UCSD-AML1 (cell line): ENCODE results near the gene GRPEL1.

ENCODE experiments used
- DNase-seq: peaks from one replicate; lab custom pipeline; 2025; ENCODE audit not compliant: unreplicated experiment; lab: John Stamatoyannopoulos, UW

Gene GRPEL1

DNA sequence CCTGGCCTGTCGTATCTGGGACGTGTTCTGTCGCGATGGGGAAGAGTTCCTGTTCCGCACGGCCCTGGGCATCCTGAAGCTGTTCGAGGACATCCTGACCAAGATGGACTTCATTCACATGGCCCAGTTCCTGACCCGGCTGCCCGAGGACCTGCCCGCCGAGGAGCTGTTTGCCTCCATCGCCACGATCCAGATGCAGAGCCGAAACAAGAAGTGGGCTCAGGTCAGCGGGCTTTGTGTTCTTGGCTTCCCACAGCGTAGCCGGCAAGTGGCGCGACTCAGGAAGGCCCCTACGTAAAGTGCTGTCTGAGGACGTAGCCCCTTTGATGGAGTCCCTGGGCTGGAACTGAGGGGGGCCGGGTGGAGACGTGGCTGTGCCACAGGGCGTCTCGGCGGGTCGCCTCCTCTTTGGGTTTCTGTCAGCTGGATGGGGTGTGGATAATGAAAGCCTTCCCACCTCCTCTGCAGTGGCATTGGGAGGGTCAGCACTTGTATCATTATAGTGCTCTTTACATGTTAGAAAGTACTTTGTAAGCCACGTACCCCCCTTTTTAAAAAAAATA lies 42.7 kb downstream of the GRPEL1 start:
- no peak for DNase-seq

GRCh38 chr4:7024336-7024890 lies 43.5 kb downstream of the GRPEL1 start:
- DNase-seq, result no peak

- DNase-seq, result no peak
Measured at GRCh38 chr4:7023901-7024300, 44.0 kb downstream of the GRPEL1 start.

GRCh38 chr4:7023486-7023885 lies 44.4 kb downstream of the GRPEL1 start:
- no peak for DNase-seq

- no peak for DNase-seq
Measured at GRCh38 chr4:7021930-7022664, 45.8 kb downstream of the GRPEL1 start.

- DNase-seq, result no peak
Measured at GRCh38 chr4:7021355-7021754, 46.5 kb downstream of the GRPEL1 start.

GRCh38 chr4:7020856-7021255 lies 47.0 kb downstream of the GRPEL1 start:
- no peak for DNase-seq

DNA sequence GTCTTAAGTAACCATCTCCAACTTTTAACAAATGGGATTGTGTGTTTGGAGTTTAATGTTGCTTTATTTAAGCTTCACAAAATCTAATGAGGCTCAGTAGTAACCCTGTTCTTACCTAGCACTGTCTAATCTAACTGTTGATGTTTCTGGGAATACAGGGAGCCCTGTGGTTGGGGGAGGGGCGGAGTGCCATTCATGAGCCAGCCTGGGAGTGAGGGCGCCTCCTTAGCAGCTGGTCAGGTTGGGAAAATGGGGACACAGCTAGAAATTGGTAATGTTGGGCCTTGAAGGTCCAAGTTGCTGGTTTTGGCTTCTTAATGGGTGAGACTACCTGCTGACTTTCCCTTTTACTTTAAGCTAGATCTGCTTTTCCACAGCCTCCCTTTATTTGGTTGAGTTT lies 47.6 kb downstream of the GRPEL1 start:
- no peak for DNase-seq

DNA sequence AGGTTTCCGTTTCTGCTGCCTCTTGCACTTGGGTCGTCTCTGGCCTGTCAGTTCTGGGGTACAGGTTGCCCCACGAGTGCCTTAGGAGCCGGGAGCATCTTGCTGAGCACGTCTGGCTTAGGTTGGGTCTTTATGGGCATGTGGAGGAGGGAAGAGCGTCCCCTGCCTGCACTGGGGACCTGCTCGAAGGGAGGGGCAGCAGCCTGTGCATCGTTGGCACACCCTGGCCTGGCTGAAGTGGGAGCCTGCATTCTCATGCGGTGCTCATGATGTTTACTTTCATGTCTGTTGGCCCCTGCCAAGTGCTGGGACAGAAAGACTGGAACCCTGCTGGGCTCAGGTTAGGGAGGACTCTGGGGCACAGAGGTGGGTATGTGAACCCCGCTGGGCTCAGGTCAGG lies 48.5 kb downstream of the GRPEL1 start:
- DNase-seq, result no peak

GRCh38 chr4:7018281-7018680 lies 49.6 kb downstream of the GRPEL1 start:
- DNase-seq, result no peak

GRCh38 chr4:7017446-7018048 lies 50.3 kb downstream of the GRPEL1 start:
- no peak for DNase-seq

DNA sequence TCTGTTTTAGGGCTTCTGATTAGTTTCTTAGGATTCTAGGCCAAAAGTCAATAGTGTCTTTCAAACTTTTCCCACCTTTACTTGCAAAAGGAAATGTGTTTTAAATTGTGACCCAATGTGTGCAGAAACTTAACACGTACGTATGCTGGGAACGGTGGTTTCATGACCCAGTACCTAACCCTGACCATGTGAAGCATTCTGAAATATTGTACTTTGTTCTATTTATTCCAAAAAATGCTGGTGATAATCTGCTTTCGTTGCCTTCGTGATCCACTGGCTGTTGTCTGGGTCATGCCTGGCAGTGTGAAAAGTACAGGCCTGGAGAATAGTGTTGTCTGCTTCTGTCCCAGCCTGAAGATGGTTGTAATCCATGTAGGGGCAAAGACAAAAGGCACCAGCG lies 51.4 kb downstream of the GRPEL1 start:
- DNase-seq, result no peak

- no peak for DNase-seq
Measured at GRCh38 chr4:7016086-7016485, 51.8 kb downstream of the GRPEL1 start.

- DNase-seq, result no peak
Measured at GRCh38 chr4:7015383-7016035, 52.4 kb downstream of the GRPEL1 start.

DNA sequence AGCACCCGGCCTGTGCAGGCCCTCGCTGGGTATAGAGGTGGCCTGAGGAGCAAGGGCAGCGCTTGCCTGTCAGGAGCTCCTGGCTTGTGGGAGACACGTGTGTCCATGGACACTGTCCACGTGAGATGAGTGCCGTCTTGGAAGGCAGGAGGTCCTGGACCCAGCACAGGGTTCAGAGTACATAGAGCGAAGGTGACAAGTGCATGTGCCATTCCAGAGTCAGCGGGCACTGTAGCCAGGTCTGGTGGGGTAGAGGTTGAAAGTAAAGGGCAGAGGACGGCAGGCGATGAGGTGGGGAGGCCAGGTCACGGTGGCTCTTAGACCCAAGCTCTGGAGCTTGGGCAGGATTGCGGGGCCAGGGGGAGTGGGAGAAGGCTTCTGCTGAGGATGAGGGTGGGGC lies 53.0 kb downstream of the GRPEL1 start:
- no peak for DNase-seq

- no peak for DNase-seq
Measured at GRCh38 chr4:7013175-7013574, 54.7 kb downstream of the GRPEL1 start.

GRCh38 chr4:7009564-7009963 lies 58.3 kb downstream of the GRPEL1 start:
- no peak for DNase-seq
